IMR-90 (cell line): ENCODE data around the gene MMP14. TPM values are rescaled to one million over a fixed set of nuclear protein-coding genes. Genes with fewer than 3 reads are reported as not detected.

Experiments used
- ATAC-seq: fragments of 200-7000 bp; cut with Tn5 transposase; 2 replicates; pipeline ENCODE4 v1.9.1; 2020; ENCODE audit warnings: low read depth, mild to moderate bottlenecking, moderate library complexity
- BruUV-seq: library from RNA; stranded (reverse); fragments of 400-500 nt; replicated peaks from 2 replicates; lab custom pipeline; 2021; lab: Mats Ljungman, UMichigan
- CTCF ChIA-PET: fragments of 300-600 bp; formaldehyde crosslinking; extraction: SDS; loops from one replicate; lab custom pipeline; 2021; ENCODE audit warnings: antibody characterized with exemption; lab: Yijun Ruan, JAX
- POLR2A ChIA-PET: fragments of 300-600 bp; sonication (Branson Sonifier 250); formaldehyde crosslinking; loops from one replicate; lab custom pipeline; 2022; ENCODE audit warnings: antibody characterized with exemption; ENCODE audit not compliant: unreplicated experiment; lab: Charles Lee
- DNase-seq: peaks from one replicate; pipeline ENCODE4 v3.0.0; 2013
- H2AFZ ChIP-seq: replicated peaks from 2 replicates; pipeline ENCODE3; 2013; ENCODE audit warnings: low read length, mild to moderate bottlenecking; ENCODE audit not compliant: poor library complexity
- H2AK5ac ChIP-seq: 2 replicates; pipeline ENCODE4 v1.6.1; 2013; ENCODE audit warnings: low read depth, low read length, inconsistent platforms
- H2AK9ac ChIP-seq: replicated peaks from 2 replicates; pipeline ENCODE3; 2013; ENCODE audit warnings: mild to moderate bottlenecking, low read depth, low read length, moderate library complexity; ENCODE audit not compliant: poor library complexity
- H2BK120ac ChIP-seq: 2 replicates; pipeline ENCODE4 v1.6.1; 2013; ENCODE audit warnings: low read depth, low read length, inconsistent platforms
- H2BK15ac ChIP-seq: 3 replicates; pipeline ENCODE4 v1.6.1; 2013; ENCODE audit warnings: low read depth, low read length, inconsistent platforms
- H2BK20ac ChIP-seq: 2 replicates; pipeline ENCODE4 v1.6.1; 2013; ENCODE audit warnings: low read depth, mild to moderate bottlenecking, inconsistent platforms, low read length, moderate library complexity
- H2BK5ac ChIP-seq: 2 replicates; pipeline ENCODE4 v1.6.1; 2013; ENCODE audit warnings: mild to moderate bottlenecking, low read depth, low read length, inconsistent platforms; ENCODE audit not compliant: poor library complexity, severe bottlenecking
- H3K14ac ChIP-seq: replicated peaks from 2 replicates; pipeline ENCODE4 v1.6.1; 2013; ENCODE audit warnings: low read depth, low read length, inconsistent platforms
- H3K18ac ChIP-seq: 2 replicates; pipeline ENCODE4 v1.6.1; 2013; ENCODE audit warnings: low read depth, low read length, control low read depth
- H3K23ac ChIP-seq: 2 replicates; pipeline ENCODE4 v1.6.1; 2013; ENCODE audit warnings: low read depth, low read length, inconsistent platforms
- H3K27ac ChIP-seq: 2 replicates; pipeline ENCODE4 v1.5.1; 2013; ENCODE audit warnings: mild to moderate bottlenecking, control low read depth, low read length; ENCODE audit not compliant: insufficient read depth
- H3K27me3 ChIP-seq: 2 replicates; pipeline ENCODE4 v1.6.1; 2013; ENCODE audit warnings: low read length; ENCODE audit not compliant: control insufficient read depth, insufficient read depth
- H3K36me3 ChIP-seq: 2 replicates; pipeline ENCODE4 v1.6.1; 2013; ENCODE audit warnings: low read length, mixed read lengths; ENCODE audit not compliant: control insufficient read depth, insufficient read depth
- H3K4ac ChIP-seq: 2 replicates; pipeline ENCODE4 v1.6.1; 2013; ENCODE audit warnings: low read depth, low read length, inconsistent platforms
- H3K4me1 ChIP-seq: 2 replicates; pipeline ENCODE4 v1.6.1; 2013; ENCODE audit warnings: low read length, mixed read lengths; ENCODE audit not compliant: control insufficient read depth, insufficient read depth
- H3K4me2 ChIP-seq: 2 replicates; pipeline ENCODE4 v1.6.1; 2013; ENCODE audit warnings: low read depth, mild to moderate bottlenecking, control low read depth, low read length, moderate library complexity
- H3K4me3 ChIP-seq: 2 replicates; pipeline ENCODE4 v1.5.1; 2013; ENCODE audit warnings: low read depth, mild to moderate bottlenecking, control low read depth, low read length, moderate library complexity; ENCODE audit not compliant: insufficient read depth
- H3K56ac ChIP-seq: 2 replicates; pipeline ENCODE4 v1.6.1; 2013; ENCODE audit warnings: low read length, inconsistent platforms; ENCODE audit not compliant: insufficient read depth; ENCODE audit errors: extremely low read depth
- H3K79me1 ChIP-seq, 2 experiments: 2 replicates each; pipeline ENCODE4 v1.6.1; 2013; ENCODE audit warnings: low read length in 2 of 2, inconsistent platforms in 1 of 2, low read depth in 1 of 2
- H3K9ac ChIP-seq: 2 replicates; pipeline ENCODE4 v1.6.1; 2013; ENCODE audit warnings: low read depth, low read length, control low read depth
- H3K9me1 ChIP-seq: 2 replicates; pipeline ENCODE4 v1.6.1; 2013; ENCODE audit warnings: low read length, inconsistent platforms; ENCODE audit not compliant: insufficient read depth
- H3K9me3 ChIP-seq: 2 replicates; pipeline ENCODE4 v1.6.1; 2013; ENCODE audit warnings: low read length; ENCODE audit not compliant: control insufficient read depth, insufficient read depth
- H4K20me1 ChIP-seq: 2 replicates; pipeline ENCODE4 v1.6.1; 2013; ENCODE audit warnings: low read length, inconsistent platforms; ENCODE audit not compliant: insufficient read depth
- H4K5ac ChIP-seq: 2 replicates; pipeline ENCODE4 v1.6.1; 2013; ENCODE audit warnings: mild to moderate bottlenecking, low read depth, low read length, control low read depth
- H4K8ac ChIP-seq, 2 experiments: 2 replicates each; pipeline ENCODE4 v1.6.1; 2013; ENCODE audit warnings: low read depth in 2 of 2, low read length in 2 of 2, control low read depth in 1 of 2, inconsistent platforms in 1 of 2
- H4K91ac ChIP-seq: 2 replicates; pipeline ENCODE4 v1.6.1; 2013; ENCODE audit warnings: low read depth, low read length, inconsistent platforms; ENCODE audit not compliant: insufficient read depth
- BHLHE40 ChIP-seq: fragments of 150-350 bp; IDR thresholded peaks from 2 replicates; pipeline ENCODE4 v1.6.1; 2016; ENCODE audit warnings: mild to moderate bottlenecking, low read depth, low read length
- CEBPB ChIP-seq: IDR thresholded peaks from 2 replicates; pipeline ENCODE4 v1.6.1; 2012; ENCODE audit warnings: low read depth, low read length, improper control_type of control experiment
- CHD1 ChIP-seq: IDR thresholded peaks from 2 replicates; pipeline ENCODE4 v1.6.1; 2012; ENCODE audit warnings: low read depth, low read length, improper control_type of control experiment
- CTCF ChIP-seq: conservative IDR thresholded peaks from 2 replicates; pipeline ENCODE4 v1.5.1; 2012; ENCODE audit warnings: mild to moderate bottlenecking, low read depth, low read length, improper control_type of control experiment
- FOS ChIP-seq: fragments of 150-350 bp; IDR thresholded peaks from 2 replicates; pipeline ENCODE4 v1.6.1; 2016; ENCODE audit warnings: low read depth, low read length
- MAFK ChIP-seq: IDR thresholded peaks from 2 replicates; pipeline ENCODE4 v1.6.1; 2012; ENCODE audit warnings: low read depth, low read length, improper control_type of control experiment
- MAZ ChIP-seq: IDR thresholded peaks from 2 replicates; pipeline ENCODE4 v1.6.1; 2012; ENCODE audit warnings: low read depth, mild to moderate bottlenecking, low read length, improper control_type of control experiment, moderate library complexity, borderline replicate concordance
- MXI1 ChIP-seq: IDR thresholded peaks from 2 replicates; pipeline ENCODE4 v1.6.1; 2012; ENCODE audit warnings: low read depth, mild to moderate bottlenecking, low read length, moderate library complexity, borderline replicate concordance
- NFE2L2 ChIP-seq: fragments of 150-350 bp; IDR thresholded peaks from 2 replicates; pipeline ENCODE4 v1.6.1; 2016; ENCODE audit warnings: low read depth, mild to moderate bottlenecking, low read length
- POLR2A ChIP-seq: IDR thresholded peaks from 2 replicates; pipeline ENCODE4 v1.6.1; 2012; ENCODE audit warnings: mild to moderate bottlenecking, low read depth, low read length
- RAD21 ChIP-seq: IDR thresholded peaks from 2 replicates; pipeline ENCODE4 v1.6.1; 2012; ENCODE audit warnings: low read length, improper control_type of control experiment
- RCOR1 ChIP-seq: IDR thresholded peaks from 2 replicates; pipeline ENCODE4 v1.6.1; 2012; ENCODE audit warnings: mild to moderate bottlenecking, low read length, improper control_type of control experiment; ENCODE audit not compliant: insufficient replicate concordance
- RFX5 ChIP-seq: IDR thresholded peaks from 2 replicates; pipeline ENCODE4 v1.8.0; 2012; ENCODE audit warnings: low read depth, mild to moderate bottlenecking, low read length, moderate library complexity
- SMC3 ChIP-seq: fragments of 150-350 bp; IDR thresholded peaks from 2 replicates; pipeline ENCODE4 v1.6.1; 2016; ENCODE audit warnings: low read depth, mild to moderate bottlenecking, antibody characterized with exemption, low read length, moderate library complexity
- WGBS, 2 experiments: methylation state at CpG; one replicate each; pipeline versions ENCODE4 v1.1.5 to v1.1.7; 2013; ENCODE audit warnings: missing lambda C conversion rate in 2 of 2; ENCODE audit not compliant: insufficient read length in 1 of 2; ENCODE audit errors: extremely low coverage in 2 of 2; 5-methylcytosine and 5-hydroxymethylcytosine counted together
- dilution Hi-C: fragments of 300-500 bp; cut with HindIII; formaldehyde crosslinking; loops from one replicate; pipeline ENCODE4 v1.14.3; 2018; ENCODE audit warnings: low sequenced_read_pairs; ENCODE audit not compliant: unreplicated experiment
- in situ Hi-C: fragments of 300-500 bp; cut with MboI; formaldehyde crosslinking; loops from 3 replicates; pipeline ENCODE4 v1.14.3; 2019; ENCODE audit warnings: low sequenced_read_pairs, inconsistent platforms, mixed read lengths
- intact Hi-C: fragments of 100-400 bp; cut with micrococcal nuclease; formaldehyde crosslinking; loops from 2 replicates; pipeline ENCODE4 v1.10.0; 2022
- polyA plus RNA-seq, 3 experiments: library from polyadenylated mRNA; depleted of rRNA; stranded (reverse); fragments of >200 nt; gene quantifications; 2 replicates each; pipeline ENCODE4 v1.2.3, GENCODE V29; 2012; ENCODE audit warnings: low replicate concordance in 1 of 3
- total RNA-seq: library from RNA; depleted of rRNA; stranded (reverse); fragments of >200 nt; gene quantifications from 2 replicates; pipeline ENCODE4 v1.2.3, GENCODE V29; 2012
- TF ChIP-seq, protein P1 (sequence below): fragments of 150-350 bp; IDR thresholded peaks from 2 replicates; pipeline ENCODE4 v1.6.1; 2016; ENCODE audit warnings: low read depth, mild to moderate bottlenecking, low read length, moderate library complexity, borderline replicate concordance

The MMP14 gene
- total and polyA plus RNA-seq, 2 of the 4 experiments (the other 2 are of a cell fraction), result 156 to 315 TPM

- no peaks in the 10 kb centered on the region for H3K9me3 ChIP-seq
- no peak overlapping the region for H3K23ac ChIP-seq
- no peak overlapping the region for H2BK20ac ChIP-seq
- H2BK5ac ChIP-seq, result no peak overlapping the region
- BruUV-seq, result no TSS peak
- dilution Hi-C loops, result no loop called here
- DNase-seq, result no peak
- peaks cover 62% of the 10 kb centered on the region for H3K36me3 ChIP-seq
- H3K56ac ChIP-seq, result no peak overlapping the region
- H3K18ac ChIP-seq, result no peak overlapping the region
- peak overlapping the region; percentile 33; the same call in 1 of the 2 replicates for H2AK5ac ChIP-seq
- H2BK120ac ChIP-seq, result no peak overlapping the region
- no peak overlapping the region for H3K4me3 ChIP-seq
- in situ Hi-C loops, result loop anchor here (10.0 kb wide), 1 partner anchor 260 kb away; the partner anchor contains the start of gene DAD1
- H4K91ac ChIP-seq, result no peak overlapping the region
- no peak overlapping the region for H2BK15ac ChIP-seq
- no peak for TF ChIP-seq SMC3
- TF ChIP-seq CHD1, result no peak
- no peak for TF ChIP-seq RAD21
- TF ChIP-seq MAZ, result no peak
- TF ChIP-seq, protein P1, sequence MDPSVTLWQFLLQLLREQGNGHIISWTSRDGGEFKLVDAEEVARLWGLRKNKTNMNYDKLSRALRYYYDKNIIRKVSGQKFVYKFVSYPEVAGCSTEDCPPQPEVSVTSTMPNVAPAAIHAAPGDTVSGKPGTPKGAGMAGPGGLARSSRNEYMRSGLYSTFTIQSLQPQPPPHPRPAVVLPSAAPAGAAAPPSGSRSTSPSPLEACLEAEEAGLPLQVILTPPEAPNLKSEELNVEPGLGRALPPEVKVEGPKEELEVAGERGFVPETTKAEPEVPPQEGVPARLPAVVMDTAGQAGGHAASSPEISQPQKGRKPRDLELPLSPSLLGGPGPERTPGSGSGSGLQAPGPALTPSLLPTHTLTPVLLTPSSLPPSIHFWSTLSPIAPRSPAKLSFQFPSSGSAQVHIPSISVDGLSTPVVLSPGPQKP, result no peak
- no peak for TF ChIP-seq CEBPB
- no peak for TF ChIP-seq FOS
- TF ChIP-seq RFX5, result no peak
- no peak for TF ChIP-seq MAFK
- no peak for TF ChIP-seq CTCF
- no peak for TF ChIP-seq RCOR1
- no peak for TF ChIP-seq BHLHE40
- no peak for TF ChIP-seq NFE2L2
- TF ChIP-seq MXI1, result no peak
- TF ChIP-seq POLR2A, result no peak
- no peak overlapping the region for H3K9ac ChIP-seq
- peak overlapping the region in 1 of 2 experiments; percentile 44; a peak in 1 of 4 replicates for H4K8ac ChIP-seq
- H4K20me1 ChIP-seq, result peaks cover 50% of the 10 kb centered on the region; the same call in 1 of the 2 replicates
- peak overlapping the region; percentile 16 for H2AK9ac ChIP-seq
- POLR2A ChIA-PET, result no interaction called here
- no peak overlapping the region for H3K4ac ChIP-seq
- H4K5ac ChIP-seq, result no peak overlapping the region
- H3K9me1 ChIP-seq, result peaks cover 30% of the 10 kb centered on the region
- intact Hi-C loops, result no loop called here
- no peaks in the 10 kb centered on the region for H3K27me3 ChIP-seq
- no peak for ATAC-seq
- H3K4me1 ChIP-seq, result peaks cover 42% of the 10 kb centered on the region
- peak overlapping the region; percentile 47 for H2AFZ ChIP-seq
- H3K27ac ChIP-seq, result peak overlapping the region; percentile 8; the same call in 1 of the 2 replicates
- WGBS, 2 experiments, result 89% methylated on average over 4 of the region's 9 CpGs; no CpG with 5 or more reads in 1 of the 2 experiments
- H3K79me1 ChIP-seq, result peaks cover 10 to 74% of the 10 kb centered on the region in 2 experiments; a peak in 3 of 4 replicates
- CTCF ChIA-PET, result no interaction called here
- H3K4me2 ChIP-seq, result no peak overlapping the region
- H3K14ac ChIP-seq, result no peak overlapping the region
Measured at GRCh38 chr14:22845103-22845394, 8.7 kb downstream of the MMP14 start.
